ENCODE results near the gene VGLL2. TPM values are rescaled to one million over a fixed set of nuclear protein-coding genes. Genes with fewer than 3 reads are reported as not detected.

The VGLL2 gene
- total RNA-seq, 6 experiments from 2014 or later, result not detected

DNA sequence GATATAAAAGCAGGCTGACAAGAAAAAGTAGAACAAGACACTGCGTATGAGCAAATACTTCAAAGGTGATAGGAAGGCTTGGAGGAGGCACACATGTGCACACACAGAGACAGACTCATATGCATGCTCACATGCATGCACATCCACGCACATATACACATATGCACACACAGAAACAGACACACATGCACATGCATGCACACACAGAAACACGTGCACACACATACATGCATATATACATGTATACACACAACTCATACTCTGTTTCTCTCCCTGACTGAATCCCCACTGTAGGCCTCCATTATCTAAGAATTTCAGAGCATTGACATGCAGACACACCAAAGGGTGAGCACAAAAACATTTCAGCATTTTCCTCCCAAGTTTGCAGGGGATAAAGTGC lies 43.7 kb downstream of the VGLL2 start:
- peaks cover 8% of the 10 kb centered on the region; the same call in 1 of the 2 replicates for H3K4me1 Mint-ChIP-seq (ENCODE audit: low read depth)
- H3K9me3 Mint-ChIP-seq, result no peaks in the 10 kb centered on the region
- TF ChIP-seq, protein P1, sequence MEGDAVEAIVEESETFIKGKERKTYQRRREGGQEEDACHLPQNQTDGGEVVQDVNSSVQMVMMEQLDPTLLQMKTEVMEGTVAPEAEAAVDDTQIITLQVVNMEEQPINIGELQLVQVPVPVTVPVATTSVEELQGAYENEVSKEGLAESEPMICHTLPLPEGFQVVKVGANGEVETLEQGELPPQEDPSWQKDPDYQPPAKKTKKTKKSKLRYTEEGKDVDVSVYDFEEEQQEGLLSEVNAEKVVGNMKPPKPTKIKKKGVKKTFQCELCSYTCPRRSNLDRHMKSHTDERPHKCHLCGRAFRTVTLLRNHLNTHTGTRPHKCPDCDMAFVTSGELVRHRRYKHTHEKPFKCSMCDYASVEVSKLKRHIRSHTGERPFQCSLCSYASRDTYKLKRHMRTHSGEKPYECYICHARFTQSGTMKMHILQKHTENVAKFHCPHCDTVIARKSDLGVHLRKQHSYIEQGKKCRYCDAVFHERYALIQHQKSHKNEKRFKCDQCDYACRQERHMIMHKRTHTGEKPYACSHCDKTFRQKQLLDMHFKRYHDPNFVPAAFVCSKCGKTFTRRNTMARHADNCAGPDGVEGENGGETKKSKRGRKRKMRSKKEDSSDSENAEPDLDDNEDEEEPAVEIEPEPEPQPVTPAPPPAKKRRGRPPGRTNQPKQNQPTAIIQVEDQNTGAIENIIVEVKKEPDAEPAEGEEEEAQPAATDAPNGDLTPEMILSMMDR (IDR thresholded peaks at IDR 0.05), result no peak
- H3K27ac Mint-ChIP-seq, result no peak overlapping the region
- no peak overlapping the region for H3K4me3 Mint-ChIP-seq
- H3K36me3 Mint-ChIP-seq (ENCODE audit: low read depth), result no peaks in the 10 kb centered on the region
- peaks cover 1% of the 10 kb centered on the region; the same call in 1 of the 2 replicates for H3K27me3 Mint-ChIP-seq (ENCODE audit: insufficient read depth)
- DNase-seq, result no peak

DNA sequence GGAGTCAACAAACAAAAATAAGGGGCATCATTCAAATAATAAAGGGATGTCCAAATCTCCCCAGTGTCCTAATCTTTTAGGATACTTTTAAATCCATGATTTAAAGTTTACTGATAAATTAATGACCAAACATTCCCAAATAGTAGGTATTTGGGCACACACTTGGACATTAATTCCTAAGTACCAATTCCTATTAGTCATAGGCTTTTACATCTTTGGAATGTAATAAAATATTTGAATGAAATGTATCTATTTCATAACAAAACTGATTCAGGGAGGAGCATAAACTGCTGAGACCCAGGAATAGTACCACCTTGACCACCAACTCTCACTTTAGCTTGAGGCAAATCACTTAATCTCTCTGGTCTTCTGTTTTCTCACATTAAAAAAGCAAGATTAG lies 44.3 kb downstream of the VGLL2 start:
- Mint-ChIP-seq H3K4me1 (ENCODE audit: low read depth) (peaks cover 8% of the 10 kb centered on the region; the same call in 1 of the 2 replicates), H3K36me3 (ENCODE audit: low read depth) (no peaks in the 10 kb centered on the region), H3K4me3 (no peak overlapping the region), H3K27ac (no peak overlapping the region), H3K9me3 (no peaks in the 10 kb centered on the region), H3K27me3 (ENCODE audit: insufficient read depth) (peaks cover 1% of the 10 kb centered on the region; the same call in 1 of the 2 replicates)
- TF ChIP-seq, protein P1 (IDR thresholded peaks at IDR 0.05), result no peak
- no peak for DNase-seq

DNA sequence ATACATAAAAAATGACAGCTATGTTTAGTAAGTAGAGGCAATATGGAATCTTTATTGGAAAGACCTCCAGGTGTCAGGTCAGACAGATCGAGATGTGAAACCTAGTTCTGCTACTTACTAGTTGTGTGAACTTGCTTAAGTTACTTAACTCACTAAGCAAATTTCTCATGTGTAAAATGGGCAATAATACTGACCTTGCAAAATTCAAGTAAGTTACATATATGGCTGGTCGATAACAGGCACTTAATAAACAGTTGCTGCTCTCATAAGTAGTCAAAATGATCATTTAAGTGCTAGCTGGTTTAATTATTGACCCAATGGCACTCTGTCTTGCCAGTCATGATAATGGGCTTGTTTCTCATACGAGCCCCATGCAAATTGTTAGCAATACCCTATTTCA lies 46.0 kb downstream of the VGLL2 start:
- Mint-ChIP-seq H3K27me3 (ENCODE audit: insufficient read depth) (peaks cover 1% of the 10 kb centered on the region; the same call in 1 of the 2 replicates), H3K9me3 (no peaks in the 10 kb centered on the region), H3K4me3 (no peak overlapping the region), H3K27ac (no peak overlapping the region), H3K36me3 (ENCODE audit: low read depth) (no peaks in the 10 kb centered on the region), H3K4me1 (ENCODE audit: low read depth) (peaks cover 8% of the 10 kb centered on the region; the same call in 1 of the 2 replicates)
- TF ChIP-seq, protein P1 (IDR thresholded peaks at IDR 0.05), result no peak
- no peak for DNase-seq

DNA sequence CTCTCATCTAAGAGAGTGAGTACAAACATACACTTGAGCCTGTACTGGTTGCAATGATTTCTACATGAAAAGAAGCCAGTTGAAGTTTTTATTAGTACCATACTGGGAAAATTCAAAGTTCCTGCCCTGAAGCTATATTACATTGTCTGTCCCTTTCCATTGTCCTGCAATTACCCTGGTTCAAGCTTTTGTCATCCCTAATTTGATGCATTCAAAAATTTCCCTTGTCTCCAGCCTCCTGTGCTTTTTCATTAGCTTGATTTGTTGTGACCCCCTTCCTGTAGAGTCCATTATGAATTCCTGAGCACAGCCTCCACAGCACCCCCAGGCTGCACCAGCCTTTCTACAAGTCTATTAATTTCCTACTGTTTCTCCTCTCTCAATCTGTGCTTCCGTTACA lies 46.4 kb downstream of the VGLL2 start:
- Mint-ChIP-seq H3K4me3 (no peak overlapping the region), H3K4me1 (ENCODE audit: low read depth) (peaks cover 8% of the 10 kb centered on the region; the same call in 1 of the 2 replicates), H3K27me3 (ENCODE audit: insufficient read depth) (peaks cover 1% of the 10 kb centered on the region; the same call in 1 of the 2 replicates), H3K36me3 (ENCODE audit: low read depth) (no peaks in the 10 kb centered on the region), H3K27ac (no peak overlapping the region), H3K9me3 (no peaks in the 10 kb centered on the region)
- no peak for DNase-seq
- TF ChIP-seq, protein P1 (IDR thresholded peaks at IDR 0.05), result no peak

DNA sequence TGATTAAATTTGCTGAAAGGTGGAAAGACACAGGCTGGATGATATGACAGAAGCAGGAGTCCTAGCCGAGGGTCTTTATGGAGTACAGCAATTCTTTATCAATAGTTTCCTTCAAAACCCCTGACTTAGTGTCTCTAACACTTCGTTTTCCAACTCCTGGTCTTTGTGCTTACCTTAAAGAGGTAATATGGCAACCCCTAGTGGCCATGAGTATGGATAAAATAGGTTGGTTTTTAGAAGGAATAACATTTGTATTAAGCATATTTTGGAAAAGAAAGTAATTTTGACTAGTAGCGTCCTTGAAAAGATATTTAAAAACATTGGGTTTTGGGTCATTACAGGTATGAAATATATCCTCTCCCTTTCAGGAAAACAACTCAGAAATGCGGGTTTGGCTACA lies 51.9 kb downstream of the VGLL2 start:
- Mint-ChIP-seq H3K27me3 (ENCODE audit: insufficient read depth) (peaks cover 3% of the 10 kb centered on the region; the same call in 1 of the 2 replicates), H3K4me3 (no peak overlapping the region), H3K9me3 (no peaks in the 10 kb centered on the region), H3K27ac (no peak overlapping the region), H3K36me3 (ENCODE audit: low read depth) (no peaks in the 10 kb centered on the region), H3K4me1 (ENCODE audit: low read depth) (no peaks in the 10 kb centered on the region)
- no peak for DNase-seq
- TF ChIP-seq, protein P1 (IDR thresholded peaks at IDR 0.05), result peak; percentile 75

Other genes with a start within 250 kb of the VGLL2 start
- gene ROS1, start 160.4 kb downstream of the VGLL2 start, total RNA-seq (2021; fragmentation: NEBNext Ultra II Directional; extraction: Animal tissue kit (Norgen Biotek cat#: 25700)), result under 1 TPM; 0.05 to 0.14 (median 0.07) TPM
- 10 to 100 TPM; 29.3 to 41.6 (median 31.9) TPM for gene DCBLD1, start 217.1 kb downstream of the VGLL2 start, total RNA-seq (2021; fragmentation: NEBNext Ultra II Directional; extraction: Animal tissue kit (Norgen Biotek cat#: 25700))

Data from HFFc6 (cell line).